Fibroblast of lung (primary cell): ENCODE data around the gene USP47. TPM values are rescaled to one million over a fixed set of nuclear protein-coding genes. Genes with fewer than 3 reads are reported as not detected.

Experiments used
- DNase-seq, 2 donors: peaks; one replicate each; pipeline versions ENCODE4 v3.0.0 to v3.0.0-alpha.2; 2010; ENCODE audit warnings: low read depth in 2 of 2
- H2AFZ ChIP-seq: 2 replicates; pipeline ENCODE4 v1.5.1; 2012; ENCODE audit warnings: low read length, control low read depth, inconsistent platforms
- H3K27ac ChIP-seq: 2 replicates; pipeline ENCODE4 v1.5.1; 2011; ENCODE audit warnings: low read length, control low read depth; ENCODE audit not compliant: insufficient read depth
- H3K27me3 ChIP-seq: 2 replicates; pipeline ENCODE4 v1.5.1; 2011; ENCODE audit warnings: mild to moderate bottlenecking, low read length; ENCODE audit not compliant: control insufficient read depth, insufficient read depth
- H3K36me3 ChIP-seq: 2 replicates; pipeline ENCODE4 v1.5.1; 2011; ENCODE audit warnings: low read length; ENCODE audit not compliant: control insufficient read depth, insufficient read depth
- H3K4me1 ChIP-seq: 2 replicates; pipeline ENCODE4 v1.5.1; 2011; ENCODE audit warnings: low read length; ENCODE audit not compliant: control insufficient read depth, insufficient read depth; ENCODE audit errors: extremely low read depth
- H3K4me2 ChIP-seq: 2 replicates; pipeline ENCODE4 v1.5.1; 2011; ENCODE audit warnings: low read length, control low read depth; ENCODE audit not compliant: insufficient read depth; ENCODE audit errors: extremely low read depth
- H3K4me3 ChIP-seq, 4 experiments: fragments of 200-600 bp in 1 of 4; sonication (generic) in 1 of 4; replicated peaks in 1 of 4; 2 replicates each; pipeline ENCODE4 v1.5.1; 2011 to 2016; ENCODE audit warnings: low read length in 4 of 4, low read depth in 3 of 4, mild to moderate bottlenecking in 3 of 4, control low read depth in 2 of 4, inconsistent platforms in 1 of 4, mixed read lengths in 1 of 4; ENCODE audit not compliant: insufficient read depth in 1 of 4; ENCODE audit errors: control extremely low read depth in 1 of 4
- H3K79me2 ChIP-seq: 2 replicates; pipeline ENCODE4 v1.5.1; 2012; ENCODE audit warnings: mild to moderate bottlenecking, low read length, inconsistent platforms; ENCODE audit not compliant: control insufficient read depth, insufficient read depth
- H3K9ac ChIP-seq: 2 replicates; pipeline ENCODE4 v1.5.1; 2011; ENCODE audit warnings: mild to moderate bottlenecking, low read length, control low read depth; ENCODE audit not compliant: insufficient read depth
- H3K9me3 ChIP-seq: 2 replicates; pipeline ENCODE4 v1.5.1; 2012; ENCODE audit warnings: low read depth, low read length; ENCODE audit not compliant: control insufficient read depth, insufficient read depth
- H4K20me1 ChIP-seq: 2 replicates; pipeline ENCODE4 v1.5.1; 2011; ENCODE audit warnings: low read length; ENCODE audit not compliant: control insufficient read depth, insufficient read depth; ENCODE audit errors: extremely low read depth
- EZH2 ChIP-seq: IDR thresholded peaks from 2 replicates; pipeline ENCODE4 v1.5.1; 2012; ENCODE audit warnings: low read length, control low read depth, mild to moderate bottlenecking; ENCODE audit errors: missing control alignments
- polyA plus RNA-seq, 2 donors: library from polyadenylated mRNA; depleted of rRNA in 1 of 2; stranded (reverse) in 1 of 2; unstranded in 1 of 2; fragments of >200 nt; gene quantifications; 2 replicates each; pipeline ENCODE4 v1.2.1, GENCODE V29; 2011 to 2012; ENCODE audit warnings: missing spikeins in 1 of 2
- total RNA-seq: library from RNA; depleted of rRNA; stranded (reverse); fragments of >200 nt; gene quantifications from 2 replicates; pipeline ENCODE4 v1.2.1, GENCODE V29; 2014
- TF ChIP-seq, protein P1 (sequence below), 2 donors: IDR thresholded peaks in 1 of 2; conservative IDR thresholded peaks in 1 of 2; 1 replicate in 1 of 2; 2 replicates in 1 of 2; pipeline ENCODE4 v1.5.1; 2011 to 2012; ENCODE audit warnings: low read length in 2 of 2, control low read depth in 1 of 2, inconsistent platforms in 1 of 2, low read depth in 1 of 2, mild to moderate bottlenecking in 1 of 2

The USP47 gene
- total and polyA plus RNA-seq, 2 donors (not counting 1 experiment from before 2014, with no cell fraction given) = 40.3 to 162 TPM

- no peak overlapping the region for H3K4me2 ChIP-seq
Observed at GRCh38 chr11:11884774-11885481, 43.2 kb downstream of the USP47 start.

GRCh38 chr11:11894486-11894885 is 52.7 kb downstream of the USP47 start:
- no peaks in the 10 kb centered on the region for H3K79me2 ChIP-seq
- no peak overlapping the region for H3K9ac ChIP-seq
- H4K20me1 ChIP-seq = no peaks in the 10 kb centered on the region
- no peaks in the 10 kb centered on the region for H3K36me3 ChIP-seq
- H3K27ac ChIP-seq = no peak overlapping the region
- H3K4me3 ChIP-seq = no peak overlapping the region
- no peaks in the 10 kb centered on the region for H3K4me1 ChIP-seq
- H3K9me3 ChIP-seq = no peaks in the 10 kb centered on the region
- H2AFZ ChIP-seq = no peak overlapping the region
- DNase-seq = peak in 1 of 2 donors; percentile 21
- H3K4me2 ChIP-seq = no peak overlapping the region
- TF ChIP-seq, protein P1, sequence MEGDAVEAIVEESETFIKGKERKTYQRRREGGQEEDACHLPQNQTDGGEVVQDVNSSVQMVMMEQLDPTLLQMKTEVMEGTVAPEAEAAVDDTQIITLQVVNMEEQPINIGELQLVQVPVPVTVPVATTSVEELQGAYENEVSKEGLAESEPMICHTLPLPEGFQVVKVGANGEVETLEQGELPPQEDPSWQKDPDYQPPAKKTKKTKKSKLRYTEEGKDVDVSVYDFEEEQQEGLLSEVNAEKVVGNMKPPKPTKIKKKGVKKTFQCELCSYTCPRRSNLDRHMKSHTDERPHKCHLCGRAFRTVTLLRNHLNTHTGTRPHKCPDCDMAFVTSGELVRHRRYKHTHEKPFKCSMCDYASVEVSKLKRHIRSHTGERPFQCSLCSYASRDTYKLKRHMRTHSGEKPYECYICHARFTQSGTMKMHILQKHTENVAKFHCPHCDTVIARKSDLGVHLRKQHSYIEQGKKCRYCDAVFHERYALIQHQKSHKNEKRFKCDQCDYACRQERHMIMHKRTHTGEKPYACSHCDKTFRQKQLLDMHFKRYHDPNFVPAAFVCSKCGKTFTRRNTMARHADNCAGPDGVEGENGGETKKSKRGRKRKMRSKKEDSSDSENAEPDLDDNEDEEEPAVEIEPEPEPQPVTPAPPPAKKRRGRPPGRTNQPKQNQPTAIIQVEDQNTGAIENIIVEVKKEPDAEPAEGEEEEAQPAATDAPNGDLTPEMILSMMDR (conservative IDR thresholded peaks at IDR 0.05 in 1 of 2, IDR thresholded peaks at IDR 0.05 in 1 of 2; ENCODE audit: low read depth in 1 of 2, low read length in 2 of 2) = no peak
- no peak for TF ChIP-seq EZH2
- no peaks in the 10 kb centered on the region for H3K27me3 ChIP-seq

More at GRCh38 chr11:11884774-11885481, 43.2 kb downstream of the USP47 start:
- Histone ChIP-seq H3K9ac (no peak overlapping the region), H3K9me3 (no peaks in the 10 kb centered on the region), H2AFZ (no peak overlapping the region), H3K27ac (no peak overlapping the region), H3K36me3 (peaks cover 10% of the 10 kb centered on the region), H3K27me3 (no peaks in the 10 kb centered on the region), H4K20me1 (peaks cover 1% of the 10 kb centered on the region), H3K4me1 (no peaks in the 10 kb centered on the region), H3K4me3 (no peak overlapping the region), H3K79me2 (peaks cover 20% of the 10 kb centered on the region)
- no peak for TF ChIP-seq EZH2
- TF ChIP-seq, protein P1 (conservative IDR thresholded peaks at IDR 0.05 in 1 of 2, IDR thresholded peaks at IDR 0.05 in 1 of 2; ENCODE audit: low read depth in 1 of 2, low read length in 2 of 2) = no peak
- DNase-seq = no peak

DNA sequence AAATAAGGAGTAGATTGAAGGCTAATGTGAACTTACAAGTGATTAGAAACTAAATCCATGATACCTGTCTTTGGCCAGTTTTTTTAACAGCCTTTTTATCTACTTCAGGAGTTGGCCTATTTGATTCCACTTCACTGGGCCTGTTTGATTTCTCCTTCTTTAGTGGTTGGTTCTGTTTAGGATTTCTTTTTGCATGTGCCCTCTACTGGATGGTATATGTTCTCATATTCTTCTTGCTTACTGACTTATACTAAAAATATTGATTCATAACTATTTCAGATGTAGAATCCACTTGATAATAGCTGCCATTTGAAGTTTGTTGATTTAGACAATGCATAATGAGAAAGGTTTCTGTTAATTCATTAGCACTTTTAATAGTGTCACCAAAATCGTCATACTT is 53.9 kb downstream of the USP47 start:
- Histone ChIP-seq H3K9me3 (no peaks in the 10 kb centered on the region), H4K20me1 (no peaks in the 10 kb centered on the region), H3K4me1 (no peaks in the 10 kb centered on the region), H3K79me2 (no peaks in the 10 kb centered on the region), H3K36me3 (no peaks in the 10 kb centered on the region), H3K4me3 (no peak overlapping the region), H2AFZ (no peak overlapping the region), H3K9ac (no peak overlapping the region), H3K4me2 (no peak overlapping the region), H3K27me3 (no peaks in the 10 kb centered on the region), H3K27ac (no peak overlapping the region)
- DNase-seq = peak in 1 of 2 donors; percentile 42
- TF ChIP-seq EZH2 = no peak
- TF ChIP-seq, protein P1 (conservative IDR thresholded peaks at IDR 0.05 in 1 of 2, IDR thresholded peaks at IDR 0.05 in 1 of 2; ENCODE audit: low read depth in 1 of 2, low read length in 2 of 2) = peak in 1 of 2 donors; percentile 30
